ENCODE measurements around the gene RFTN1. TPM values are rescaled to one million over a fixed set of nuclear protein-coding genes. Genes with fewer than 3 reads are reported as not detected.

RFTN1 gene
- total RNA-seq, 2 experiments from 2014 or later, result 59.9 to 63.4 TPM

GRCh38 chr3:16370872-16371740, 142.4 kb downstream of the RFTN1 start:
- no peaks in the 10 kb centered on the region for H3K27me3 Mint-ChIP-seq (ENCODE audit: low read depth)
- H3K4me1 Mint-ChIP-seq (ENCODE audit: low read depth), result peaks cover 77% of the 10 kb centered on the region
- ChIA-PET CTCF (interaction anchor here (1.5 kb wide), 1 partner anchor 33 kb away, joined by 4 read pairs; no protein-coding TSS in a partner anchor), POLR2A (no interaction called here)
- DNase-seq (no peak), ATAC-seq (no peak)
- H3K9me3 Mint-ChIP-seq (ENCODE audit: insufficient read depth), result no peaks in the 10 kb centered on the region
- peak overlapping the region; percentile 21 for H3K27ac Mint-ChIP-seq
- no peak overlapping the region for H3K4me3 Mint-ChIP-seq
- peaks cover 88% of the 10 kb centered on the region for H3K36me3 Mint-ChIP-seq (ENCODE audit: low read depth)

GRCh38 chr3:16370503-16370871, 143.0 kb downstream of the RFTN1 start:
- POLR2A ChIA-PET, result no interaction called here
- Mint-ChIP-seq H3K4me3 (no peak overlapping the region), H3K36me3 (ENCODE audit: low read depth) (peaks cover 87% of the 10 kb centered on the region), H3K9me3 (ENCODE audit: insufficient read depth) (no peaks in the 10 kb centered on the region), H3K4me1 (ENCODE audit: low read depth) (peaks cover 76% of the 10 kb centered on the region), H3K27me3 (ENCODE audit: low read depth) (no peaks in the 10 kb centered on the region), H3K27ac (no peak overlapping the region)
- no peak for DNase-seq
- CTCF ChIA-PET, result interaction anchor here (1.5 kb wide), 1 partner anchor 33 kb away, joined by 4 read pairs; no protein-coding TSS in a partner anchor
- ATAC-seq, result no peak

GRCh38 chr3:16369885-16370284, 143.6 kb downstream of the RFTN1 start:
- no peaks in the 10 kb centered on the region for H3K9me3 Mint-ChIP-seq (ENCODE audit: insufficient read depth)
- CTCF ChIA-PET, result interaction anchor here (1.5 kb wide), 1 partner anchor 32 kb away, joined by 4 read pairs; no protein-coding TSS in a partner anchor
- peak overlapping the region; percentile 68 for H3K27ac Mint-ChIP-seq
- H3K36me3 Mint-ChIP-seq (ENCODE audit: low read depth), result peaks cover 86% of the 10 kb centered on the region
- H3K4me1 Mint-ChIP-seq (ENCODE audit: low read depth), result peaks cover 70% of the 10 kb centered on the region
- DNase-seq, result no peak
- POLR2A ChIA-PET, result no interaction called here
- H3K27me3 Mint-ChIP-seq (ENCODE audit: low read depth), result no peaks in the 10 kb centered on the region
- ATAC-seq, result no peak
- H3K4me3 Mint-ChIP-seq, result no peak overlapping the region

GRCh38 chr3:16369276-16369675, 144.2 kb downstream of the RFTN1 start:
- CTCF ChIA-PET, result no interaction called here
- Mint-ChIP-seq H3K9me3 (ENCODE audit: insufficient read depth) (no peaks in the 10 kb centered on the region), H3K27ac (no peak overlapping the region), H3K4me1 (ENCODE audit: low read depth) (peaks cover 69% of the 10 kb centered on the region), H3K36me3 (ENCODE audit: low read depth) (peaks cover 85% of the 10 kb centered on the region), H3K4me3 (no peak overlapping the region), H3K27me3 (ENCODE audit: low read depth) (no peaks in the 10 kb centered on the region)
- no peak for DNase-seq
- POLR2A ChIA-PET, result no interaction called here
- no peak for ATAC-seq

- POLR2A ChIA-PET, result interaction anchor here (0.6 kb wide), 1 partner anchor 572 kb away, joined by 4 read pairs; no protein-coding TSS in a partner anchor
- Mint-ChIP-seq H3K4me1 (ENCODE audit: low read depth) (peaks cover 44% of the 10 kb centered on the region), H3K4me3 (no peak overlapping the region), H3K36me3 (ENCODE audit: low read depth) (peaks cover 82% of the 10 kb centered on the region), H3K27me3 (ENCODE audit: low read depth) (no peaks in the 10 kb centered on the region), H3K27ac (no peak overlapping the region), H3K9me3 (ENCODE audit: insufficient read depth) (no peaks in the 10 kb centered on the region)
- DNase-seq (no peak), ATAC-seq (no peak)
- CTCF ChIA-PET, result interaction anchor here (0.6 to 1.1 kb wide), 3 partner anchors 9 to 146 kb away, joined by 3 read pairs; no protein-coding TSS in a partner anchor
Observed at GRCh38 chr3:16366581-16366980, 146.9 kb downstream of the RFTN1 start.

- no peak for DNase-seq
- Mint-ChIP-seq H3K9me3 (ENCODE audit: insufficient read depth) (no peaks in the 10 kb centered on the region), H3K27ac (peak overlapping the region; percentile 2), H3K4me3 (no peak overlapping the region), H3K36me3 (ENCODE audit: low read depth) (peaks cover 81% of the 10 kb centered on the region), H3K27me3 (ENCODE audit: low read depth) (no peaks in the 10 kb centered on the region), H3K4me1 (ENCODE audit: low read depth) (peaks cover 35% of the 10 kb centered on the region)
- CTCF ChIA-PET, result no interaction called here
- POLR2A ChIA-PET, result interaction anchor here (0.6 kb wide), 1 partner anchor 77 kb away, joined by 3 read pairs; no protein-coding TSS in a partner anchor
- ATAC-seq, result no peak
Observed at GRCh38 chr3:16365491-16366128, 147.9 kb downstream of the RFTN1 start.

GRCh38 chr3:16364963-16365362, 148.5 kb downstream of the RFTN1 start:
- ChIA-PET CTCF (no interaction called here), POLR2A (interaction anchor here (0.6 kb wide), 1 partner anchor 78 kb away, joined by 3 read pairs; no protein-coding TSS in a partner anchor)
- ATAC-seq (no peak), DNase-seq (no peak)
- peaks cover 75% of the 10 kb centered on the region for H3K36me3 Mint-ChIP-seq (ENCODE audit: low read depth)
- H3K4me3 Mint-ChIP-seq, result no peak overlapping the region
- no peaks in the 10 kb centered on the region for H3K27me3 Mint-ChIP-seq (ENCODE audit: low read depth)
- H3K4me1 Mint-ChIP-seq (ENCODE audit: low read depth), result peaks cover 28% of the 10 kb centered on the region
- H3K27ac Mint-ChIP-seq, result no peak overlapping the region
- no peaks in the 10 kb centered on the region for H3K9me3 Mint-ChIP-seq (ENCODE audit: insufficient read depth)

- Mint-ChIP-seq H3K9me3 (ENCODE audit: insufficient read depth) (no peaks in the 10 kb centered on the region), H3K27me3 (ENCODE audit: low read depth) (no peaks in the 10 kb centered on the region), H3K4me1 (ENCODE audit: low read depth) (peaks cover 30% of the 10 kb centered on the region), H3K27ac (no peak overlapping the region), H3K4me3 (no peak overlapping the region), H3K36me3 (ENCODE audit: low read depth) (peaks cover 68% of the 10 kb centered on the region)
- CTCF ChIA-PET, result interaction anchor here (0.9 to 1.8 kb wide), 3 partner anchors 10 to 95 kb away, joined by 3 to 4 read pairs (median 3); no protein-coding TSS in a partner anchor
- DNase-seq (no peak), ATAC-seq (no peak)
- POLR2A ChIA-PET, result no interaction called here
Observed at GRCh38 chr3:16364323-16364722, 149.2 kb downstream of the RFTN1 start.

- Mint-ChIP-seq H3K36me3 (ENCODE audit: low read depth) (peaks cover 63% of the 10 kb centered on the region), H3K27ac (no peak overlapping the region), H3K4me3 (no peak overlapping the region), H3K4me1 (ENCODE audit: low read depth) (peaks cover 32% of the 10 kb centered on the region), H3K9me3 (ENCODE audit: insufficient read depth) (no peaks in the 10 kb centered on the region), H3K27me3 (ENCODE audit: low read depth) (no peaks in the 10 kb centered on the region)
- ChIA-PET POLR2A (no interaction called here), CTCF (interaction anchor here (0.9 to 1.8 kb wide), 3 partner anchors 10 to 95 kb away, joined by 3 to 4 read pairs (median 3); no protein-coding TSS in a partner anchor)
- ATAC-seq, result no peak
- DNase-seq, result no peak
Observed at GRCh38 chr3:16363636-16364035, 149.9 kb downstream of the RFTN1 start.

GRCh38 chr3:16362770-16363169, 150.7 kb downstream of the RFTN1 start:
- H3K9me3 Mint-ChIP-seq (ENCODE audit: insufficient read depth), result no peaks in the 10 kb centered on the region
- POLR2A ChIA-PET, result no interaction called here

GRCh38 chr3:16361087-16361486, 152.4 kb downstream of the RFTN1 start:
- Mint-ChIP-seq H3K9me3 (ENCODE audit: insufficient read depth) (no peaks in the 10 kb centered on the region), H3K36me3 (ENCODE audit: low read depth) (peaks cover 56% of the 10 kb centered on the region), H3K4me3 (no peak overlapping the region), H3K4me1 (ENCODE audit: low read depth) (peaks cover 22% of the 10 kb centered on the region), H3K27ac (peak overlapping the region; percentile 9), H3K27me3 (ENCODE audit: low read depth) (no peaks in the 10 kb centered on the region)
- ChIA-PET POLR2A (no interaction called here), CTCF (no interaction called here)
- DNase-seq (no peak), ATAC-seq (no peak)

More at GRCh38 chr3:16362770-16363169, 150.7 kb downstream of the RFTN1 start:
- CTCF ChIA-PET, result interaction anchor here (1.8 kb wide), 1 partner anchor 30 kb away, joined by 4 read pairs; no protein-coding TSS in a partner anchor
- H3K27ac Mint-ChIP-seq, result no peak overlapping the region
- H3K4me1 Mint-ChIP-seq (ENCODE audit: low read depth), result peaks cover 28% of the 10 kb centered on the region
- no peak overlapping the region for H3K4me3 Mint-ChIP-seq
- H3K27me3 Mint-ChIP-seq (ENCODE audit: low read depth), result no peaks in the 10 kb centered on the region
- DNase-seq, result no peak
- peaks cover 55% of the 10 kb centered on the region for H3K36me3 Mint-ChIP-seq (ENCODE audit: low read depth)
- ATAC-seq, result no peak

GRCh38 chr3:16359331-16359730, 154.2 kb downstream of the RFTN1 start:
- Mint-ChIP-seq H3K36me3 (ENCODE audit: low read depth) (peaks cover 55% of the 10 kb centered on the region), H3K27me3 (ENCODE audit: low read depth) (no peaks in the 10 kb centered on the region), H3K9me3 (ENCODE audit: insufficient read depth) (no peaks in the 10 kb centered on the region), H3K4me1 (ENCODE audit: low read depth) (peaks cover 12% of the 10 kb centered on the region), H3K4me3 (no peak overlapping the region), H3K27ac (peak overlapping the region; percentile 58)
- ChIA-PET POLR2A (no interaction called here), CTCF (interaction anchor here (0.6 kb wide), 1 partner anchor 92 kb away, joined by 3 read pairs; no protein-coding TSS in a partner anchor)
- no peak for DNase-seq
- no peak for ATAC-seq
